Lung microvascular endothelial cell (primary cell): ENCODE data around the gene GSTA1. TPM values are rescaled to one million over a fixed set of nuclear protein-coding genes. Genes with fewer than 3 reads are reported as not detected.
"Not testable (repeated sequence)": the region's sequence is repeated elsewhere in the genome, so short reads cannot be mapped to it uniquely, and the experiment has no call there.

ENCODE experiments used
- DNase-seq, 2 donors: peaks; one replicate each; pipeline versions ENCODE4 v3.0.0 to v3.0.0-alpha.2; 2010; ENCODE audit warnings: low read depth in 2 of 2
- total RNA-seq: library from RNA; depleted of rRNA; stranded (reverse); fragments of >200 nt; gene quantifications from 2 replicates; pipeline ENCODE4 v1.2.1, GENCODE V29; 2014

Gene GSTA1
- total RNA-seq, 1 donor from 2014 or later = not detected

DNA sequence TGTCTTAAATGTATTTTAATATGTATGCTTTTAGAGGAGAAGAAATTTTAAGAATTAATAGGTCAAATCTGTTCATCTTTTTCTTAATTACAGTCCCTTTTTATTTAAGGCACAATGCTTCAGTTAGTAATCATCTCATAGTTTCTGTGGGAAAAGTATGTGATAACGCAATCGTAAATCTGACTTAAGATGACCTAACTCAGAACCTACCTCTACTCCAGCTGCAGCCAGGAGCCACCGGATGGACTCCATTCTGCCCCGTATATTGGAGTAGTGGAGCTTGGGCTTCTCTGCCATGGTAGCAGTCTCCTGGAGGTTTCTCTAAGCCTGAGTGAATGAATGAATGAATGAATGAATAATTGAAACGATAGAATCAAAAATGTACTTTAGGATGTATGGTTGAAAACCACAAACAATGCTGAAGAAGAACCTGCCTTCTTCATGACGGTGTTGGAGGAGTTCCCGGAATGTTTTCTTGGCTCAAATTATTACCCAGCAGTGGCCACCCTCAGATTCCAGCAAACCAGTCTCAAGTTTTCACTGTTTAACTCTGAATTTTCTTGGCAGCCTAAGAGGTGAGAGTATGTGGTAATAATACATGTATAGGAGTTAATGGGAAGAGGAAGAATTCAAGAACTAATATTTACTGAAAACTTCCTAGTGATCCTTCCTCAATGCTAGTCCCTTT is 45.8 kb downstream of the GSTA1 start:
- DNase-seq = not testable (repeated sequence)

DNA sequence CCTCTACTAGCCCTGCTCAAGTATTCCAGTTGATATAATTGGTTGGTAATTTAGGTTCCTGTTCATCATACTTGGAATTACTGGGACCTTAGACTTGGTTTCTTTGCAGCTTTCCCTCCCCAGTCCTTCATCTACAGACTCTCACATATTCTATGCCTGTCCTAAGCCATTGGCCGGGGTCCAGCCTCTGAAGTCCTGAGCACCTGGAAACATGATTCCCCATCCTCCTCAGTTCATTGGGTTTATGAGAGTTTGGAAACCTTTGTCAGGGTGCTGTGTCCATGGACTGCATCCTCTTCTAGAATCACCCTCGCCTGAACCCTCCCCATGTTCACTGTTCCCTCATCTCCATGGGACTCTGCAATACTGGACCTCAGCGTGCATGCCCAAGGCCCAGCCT is 49.2 kb downstream of the GSTA1 start:
- DNase-seq = no peak

GRCh38 chr6:52753137-52753536 is 50.5 kb downstream of the GSTA1 start:
- not testable (repeated sequence) for DNase-seq

DNA sequence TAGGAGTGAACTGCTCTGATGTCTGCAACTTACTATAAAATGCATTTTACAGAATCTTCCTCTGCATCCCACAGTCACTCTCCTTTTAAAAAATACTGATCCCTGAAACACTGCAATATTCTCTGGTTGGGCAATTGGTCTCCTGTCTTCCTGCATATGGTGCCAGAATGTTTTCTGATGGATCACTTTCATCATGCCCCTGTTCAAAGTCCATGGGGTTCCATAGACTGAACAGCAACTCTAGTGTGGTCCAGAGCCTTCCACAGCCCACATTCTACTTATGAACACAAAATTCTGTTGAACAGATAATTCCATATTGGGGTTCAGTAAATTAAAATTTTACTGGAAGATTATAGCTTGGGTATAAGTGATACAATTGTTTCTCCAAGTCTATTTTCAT is 51.3 kb downstream of the GSTA1 start:
- DNase-seq = no peak

DNA sequence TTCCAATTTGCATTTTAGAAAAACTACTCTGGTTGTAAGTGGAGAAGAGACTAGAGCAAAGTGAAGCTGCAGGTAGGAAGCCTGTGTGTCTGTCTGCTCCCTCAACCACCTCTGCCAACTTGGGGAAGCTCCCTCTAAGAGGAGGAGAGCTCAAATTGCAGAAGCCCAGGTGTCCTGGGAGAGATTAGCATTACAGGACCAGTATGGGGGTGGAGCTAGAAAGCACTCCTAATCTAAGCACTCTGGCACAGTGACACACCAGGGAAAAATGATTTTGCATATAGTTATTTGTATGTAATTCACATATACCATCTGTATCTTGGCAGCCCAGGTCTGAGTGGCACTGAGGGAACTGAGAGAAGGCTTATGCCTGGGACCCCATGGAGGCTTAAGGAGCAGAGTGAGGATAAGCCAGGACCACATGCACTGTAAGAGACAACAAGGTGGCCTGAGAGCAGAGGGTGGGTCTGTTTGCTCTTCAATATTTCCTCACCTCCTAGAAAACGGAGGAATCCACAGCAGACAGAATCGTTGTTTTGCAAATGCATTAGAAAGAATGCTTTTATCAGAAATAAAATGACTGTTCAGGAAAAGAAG is 54.0 kb downstream of the GSTA1 start:
- DNase-seq = no peak

DNA sequence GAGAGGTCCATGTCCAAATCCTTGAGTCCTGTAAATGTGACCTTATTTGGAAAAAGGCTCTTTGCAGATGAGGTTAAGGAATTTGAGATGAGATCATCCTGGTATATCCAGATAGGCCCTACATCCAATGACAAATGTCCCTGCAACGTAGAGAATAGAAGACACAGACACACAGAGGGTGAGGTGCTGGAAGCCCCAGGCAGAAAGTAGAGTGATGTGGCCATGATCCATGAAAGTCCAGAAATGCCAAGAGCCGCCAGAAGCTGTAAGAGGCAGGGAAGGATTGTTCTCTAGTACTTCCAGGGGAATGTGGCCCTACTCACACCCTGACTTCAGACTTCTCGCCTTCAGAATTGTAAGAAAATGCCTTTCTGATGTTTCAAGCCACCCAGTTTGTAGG is 56.3 kb downstream of the GSTA1 start:
- DNase-seq = not testable (repeated sequence)

DNA sequence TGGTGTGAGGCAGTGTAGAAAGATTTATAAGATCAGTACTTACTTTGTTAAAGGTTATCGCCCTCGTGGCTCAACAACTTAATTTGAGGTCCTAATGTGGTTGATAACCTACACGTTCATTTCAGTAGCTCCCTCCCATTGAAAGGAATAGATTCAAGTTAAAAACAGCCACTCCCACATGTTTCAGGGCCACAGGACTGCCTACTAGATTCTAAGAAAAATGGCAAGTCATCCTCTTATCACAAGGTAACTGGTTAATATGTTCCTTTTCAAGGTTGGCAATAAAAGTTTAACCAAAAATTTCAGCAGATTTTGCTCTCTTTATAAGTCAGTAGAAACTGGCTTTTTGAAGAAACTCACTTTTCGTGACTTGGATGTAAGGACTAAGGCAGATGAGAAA is 57.4 kb downstream of the GSTA1 start:
- DNase-seq = no peak

DNA sequence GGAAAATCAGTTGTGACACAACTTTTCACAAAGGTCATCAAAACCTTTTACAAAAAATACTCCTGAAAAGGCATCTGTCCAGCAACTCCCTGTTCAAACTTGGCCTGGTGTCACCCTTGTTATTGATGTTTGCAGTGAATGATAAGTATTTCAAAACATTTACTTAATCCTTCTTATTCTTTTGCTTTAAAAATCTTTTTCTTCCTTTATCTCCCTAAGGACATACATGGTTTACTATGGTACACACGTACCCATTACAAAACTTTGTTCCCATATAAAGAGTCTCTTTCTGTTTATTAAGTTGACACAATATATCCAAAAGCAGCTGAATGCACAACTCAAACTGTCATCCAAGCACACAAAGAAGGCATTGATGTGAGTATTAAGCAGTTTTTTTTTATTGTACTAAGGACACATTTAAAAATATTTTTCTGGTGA is 57.8 kb downstream of the GSTA1 start:
- no peak for DNase-seq

DNA sequence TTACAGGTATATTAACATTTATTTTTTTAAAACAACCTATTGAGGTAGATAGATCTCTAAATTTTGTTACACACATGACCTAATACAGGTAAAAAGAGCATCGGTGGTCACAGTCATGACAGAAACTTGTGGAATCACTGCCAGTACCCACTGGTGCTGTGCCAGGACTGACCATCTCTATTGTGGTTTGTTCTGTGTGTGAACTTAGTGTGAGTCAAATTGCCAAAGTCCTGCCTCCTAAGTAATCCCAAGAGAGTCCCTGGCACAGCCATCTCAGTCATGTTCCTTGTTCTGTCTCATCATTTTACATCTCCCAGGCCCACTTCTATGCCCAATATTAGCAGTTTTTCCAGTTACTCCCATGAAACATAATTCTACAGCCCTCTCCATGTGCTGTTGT is 61.7 kb downstream of the GSTA1 start:
- no peak for DNase-seq

Other genes starting within 250 kb of the GSTA1 start
- gene TRAM2, start 226.8 kb downstream of the GSTA1 start, total RNA-seq = 14.3 and 17.7 TPM in 2 replicates
- gene TMEM14A, start 132.7 kb downstream of the GSTA1 start, total RNA-seq = 6.2 and 15.5 TPM in 2 replicates
- not detected in 2 replicates for gene GSTA2, start 40.3 kb downstream of the GSTA1 start, total RNA-seq
- gene GSTA5, start 37.0 kb upstream of the GSTA1 start, total RNA-seq = not detected in 2 replicates
- not detected in 2 replicates for gene GSTA3, start 105.9 kb upstream of the GSTA1 start, total RNA-seq
- 9.7 and 14.4 TPM in 2 replicates for gene GSTA4, start 191.5 kb upstream of the GSTA1 start, total RNA-seq